Measurements from ENCODE around the gene ITPK1. TPM values are rescaled to one million over a fixed set of nuclear protein-coding genes. Genes with fewer than 3 reads are reported as not detected.

ITPK1 gene
- polyA plus RNA-seq, 1 of the 3 experiments (the other 2 are of a cell fraction), result 23.2 TPM

- Histone ChIP-seq H3K9ac (no peak overlapping the region), H3K27me3 (ENCODE audit: insufficient read depth) (no peaks in the 10 kb centered on the region), H3K4me2 (no peak overlapping the region), H3K27ac (ENCODE audit: low read depth in 2 of 2, low read length in 1 of 2) (no peak overlapping the region), H3K9me3 (no peaks in the 10 kb centered on the region), H3K79me2 (ENCODE audit: insufficient read depth) (0 out of 2 replicates have a peak, but pooled peaks cover 4% of the 10 kb centered on the region), H3K9me2 (no peaks in the 10 kb centered on the region), H3K4me1 (ENCODE audit: control insufficient read depth in 1 of 2, insufficient read depth in 2 of 2, low read depth in 1 of 2, low read length in 1 of 2) (peaks cover 18 to 73% of the 10 kb centered on the region in 2 experiments), H3F3A (replicated peaks; ENCODE audit: insufficient read depth) (no peaks in the 10 kb centered on the region), H3K36me3 (replicated peaks in 1 of 2; ENCODE audit: control insufficient read depth in 1 of 2, insufficient read depth in 2 of 2, low read length in 1 of 2) (no peaks in the 10 kb centered on the region), H2AFZ (ENCODE audit: low read depth) (no peak overlapping the region), H3K4me3 (ENCODE audit: low read depth in 2 of 2, low read length in 1 of 2) (no peak overlapping the region), H4K20me1 (ENCODE audit: insufficient read depth) (no peaks in the 10 kb centered on the region)
- 100% methylated on average over 1 of the region's 3 CpGs for WGBS (ENCODE audit: low lambda C conversion rate)
- ChIA-PET POLR2A (no interaction called here), CTCF (interaction anchor here (1.4 kb wide), 1 partner anchor 89 kb away, joined by 4 read pairs; no protein-coding TSS in a partner anchor)
- no peak for DNase-seq
- TF ChIP-seq TAF1 (IDR thresholded peaks at IDR 0.05; ENCODE audit: borderline replicate concordance, low read depth, low read length) (no peak), FOXM1 (IDR thresholded peaks at IDR 0.05; ENCODE audit: low read depth) (no peak), MAX (IDR thresholded peaks at IDR 0.05; ENCODE audit: low read depth) (no peak), POLR2AphosphoS5 (IDR thresholded peaks at IDR 0.05; ENCODE audit: low read depth, low read length) (no peak), MEF2A (IDR thresholded peaks at IDR 0.05; ENCODE audit: borderline replicate concordance, low read depth) (no peak), USF2 (IDR thresholded peaks at IDR 0.05; ENCODE audit: borderline replicate concordance, low read depth, low read length) (no peak), GABPA (IDR thresholded peaks at IDR 0.05; ENCODE audit: low read depth) (no peak), FOXJ3 (CRISPR knock-in tag; IDR thresholded peaks at IDR 0.05) (no peak), REST (IDR thresholded peaks at IDR 0.05; ENCODE audit: low read depth, low read length) (no peak), FOSL2 (IDR thresholded peaks at IDR 0.05; ENCODE audit: borderline replicate concordance, low read depth) (no peak), NRF1 (IDR thresholded peaks at IDR 0.05; ENCODE audit: low read depth, low read length) (no peak), YY1 (IDR thresholded peaks at IDR 0.05; ENCODE audit: low read depth) (no peak), USF1 (IDR thresholded peaks at IDR 0.05; ENCODE audit: borderline replicate concordance, low read depth) (no peak), EZH2phosphoT487 (IDR thresholded peaks at IDR 0.05; ENCODE audit: borderline replicate concordance, low read depth) (no peak), MXI1 (IDR thresholded peaks at IDR 0.05; ENCODE audit: low read depth, low read length) (no peak), RCOR1 (IDR thresholded peaks at IDR 0.05; ENCODE audit: low read length) (no peak)
These were observed 73.9 kb downstream of the ITPK1 start for GRCh38 chr14:93041830-93042229.

All from SK-N-SH (cell line).